SK-N-SH (cell line): Measurements from ENCODE around the gene LGR6.

Source experiments
- ELF1 ChIP-seq: IDR thresholded peaks from 2 replicates; pipeline ENCODE4 v1.4.0; 2012
- EP300 ChIP-seq, 2 experiments: IDR thresholded peaks; 2 replicates each; pipeline versions ENCODE4 v1.4.0 to v1.6.1; 2012; ENCODE audit warnings: borderline replicate concordance in 1 of 2, low read depth in 1 of 2, low read length in 1 of 2
- FOXM1 ChIP-seq: IDR thresholded peaks from 2 replicates; pipeline ENCODE4 v1.4.0; 2012; ENCODE audit warnings: low read depth, mild to moderate bottlenecking
- GABPA ChIP-seq: IDR thresholded peaks from 2 replicates; pipeline ENCODE4 v1.4.0; 2012; ENCODE audit warnings: low read depth, mild to moderate bottlenecking
- NRF1 ChIP-seq: IDR thresholded peaks from 2 replicates; pipeline ENCODE4 v1.6.1; 2012; ENCODE audit warnings: low read depth, mild to moderate bottlenecking, low read length
- POLR2AphosphoS5 ChIP-seq: IDR thresholded peaks from 2 replicates; pipeline ENCODE4 v1.6.1; 2012; ENCODE audit warnings: low read depth, low read length
- RXRA ChIP-seq: IDR thresholded peaks from 2 replicates; pipeline ENCODE4 v1.4.0; 2012; ENCODE audit warnings: low read depth, mild to moderate bottlenecking, borderline replicate concordance
- TAF1 ChIP-seq: IDR thresholded peaks from 2 replicates; pipeline ENCODE4 v1.6.1; 2012; ENCODE audit warnings: low read depth, mild to moderate bottlenecking, low read length, moderate library complexity, borderline replicate concordance
- TCF12 ChIP-seq: IDR thresholded peaks from 2 replicates; pipeline ENCODE4 v1.4.0; 2012
- YY1 ChIP-seq: IDR thresholded peaks from 2 replicates; pipeline ENCODE4 v1.4.0; 2012; ENCODE audit warnings: low read depth, mild to moderate bottlenecking
- TF ChIP-seq, protein P1 (sequence below): fragments of 200-600 bp; sonication (generic); IDR thresholded peaks from 2 replicates; pipeline ENCODE4 v1.6.1; 2017; ENCODE audit warnings: antibody characterized with exemption, mild to moderate bottlenecking, moderate library complexity
- TF ChIP-seq, protein P2 (sequence below): IDR thresholded peaks from 2 replicates; pipeline ENCODE4; 2012
- TF ChIP-seq, protein P3 (sequence below): IDR thresholded peaks from 2 replicates; pipeline ENCODE4 v1.4.0; 2012; ENCODE audit warnings: low read depth, borderline replicate concordance
- TF ChIP-seq, protein P4 (sequence below): IDR thresholded peaks from 2 replicates; pipeline ENCODE4 v1.6.1; 2012; ENCODE audit warnings: mild to moderate bottlenecking, low read depth, low read length, moderate library complexity

DNA sequence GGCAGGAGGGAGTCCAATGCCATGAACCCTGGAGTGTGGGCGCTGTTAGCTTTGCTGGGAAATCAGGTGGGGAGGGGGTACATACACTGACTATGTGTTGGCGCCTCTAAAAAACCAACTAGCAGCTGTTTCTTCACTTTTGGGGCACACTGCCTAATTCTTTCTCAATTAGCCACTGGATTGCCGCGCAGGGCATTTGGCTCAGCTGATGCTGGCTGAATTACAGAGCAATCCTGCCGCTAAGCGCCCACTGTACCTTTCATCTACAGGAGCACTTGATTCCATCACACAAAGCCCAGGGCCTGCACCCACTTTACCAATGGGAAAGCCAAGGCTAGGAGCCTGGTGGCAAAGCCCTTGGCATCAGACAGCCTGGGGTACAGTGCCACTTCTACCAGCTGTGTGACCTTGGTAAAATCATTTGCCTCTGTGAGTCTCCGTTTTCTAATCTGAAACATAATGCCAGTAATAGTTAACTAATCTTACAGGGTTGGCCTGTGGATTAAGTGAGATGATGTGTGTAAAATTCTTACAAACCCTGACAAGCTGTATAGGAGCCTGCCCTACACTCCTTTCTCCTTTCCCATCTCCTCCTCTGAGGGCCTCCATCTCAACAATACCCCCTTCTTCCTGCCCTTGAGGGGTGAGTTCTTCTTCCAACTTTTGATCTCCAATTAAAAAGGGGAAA lies 89.1 kb downstream of the LGR6 start:
- TF ChIP-seq YY1 (no peak), RXRA (no peak), FOXM1 (no peak), EP300 (IDR thresholded peaks at IDR 0.05; ENCODE audit: borderline replicate concordance in 1 of 2, low read depth in 1 of 2, low read length in 1 of 2) (no peak), TCF12 (no peak), POLR2AphosphoS5 (no peak), ELF1 (no peak), TAF1 (no peak), GABPA (no peak), NRF1 (no peak)
- TF ChIP-seq, protein P1, sequence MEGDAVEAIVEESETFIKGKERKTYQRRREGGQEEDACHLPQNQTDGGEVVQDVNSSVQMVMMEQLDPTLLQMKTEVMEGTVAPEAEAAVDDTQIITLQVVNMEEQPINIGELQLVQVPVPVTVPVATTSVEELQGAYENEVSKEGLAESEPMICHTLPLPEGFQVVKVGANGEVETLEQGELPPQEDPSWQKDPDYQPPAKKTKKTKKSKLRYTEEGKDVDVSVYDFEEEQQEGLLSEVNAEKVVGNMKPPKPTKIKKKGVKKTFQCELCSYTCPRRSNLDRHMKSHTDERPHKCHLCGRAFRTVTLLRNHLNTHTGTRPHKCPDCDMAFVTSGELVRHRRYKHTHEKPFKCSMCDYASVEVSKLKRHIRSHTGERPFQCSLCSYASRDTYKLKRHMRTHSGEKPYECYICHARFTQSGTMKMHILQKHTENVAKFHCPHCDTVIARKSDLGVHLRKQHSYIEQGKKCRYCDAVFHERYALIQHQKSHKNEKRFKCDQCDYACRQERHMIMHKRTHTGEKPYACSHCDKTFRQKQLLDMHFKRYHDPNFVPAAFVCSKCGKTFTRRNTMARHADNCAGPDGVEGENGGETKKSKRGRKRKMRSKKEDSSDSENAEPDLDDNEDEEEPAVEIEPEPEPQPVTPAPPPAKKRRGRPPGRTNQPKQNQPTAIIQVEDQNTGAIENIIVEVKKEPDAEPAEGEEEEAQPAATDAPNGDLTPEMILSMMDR: no peak
- TF ChIP-seq, protein P2, sequence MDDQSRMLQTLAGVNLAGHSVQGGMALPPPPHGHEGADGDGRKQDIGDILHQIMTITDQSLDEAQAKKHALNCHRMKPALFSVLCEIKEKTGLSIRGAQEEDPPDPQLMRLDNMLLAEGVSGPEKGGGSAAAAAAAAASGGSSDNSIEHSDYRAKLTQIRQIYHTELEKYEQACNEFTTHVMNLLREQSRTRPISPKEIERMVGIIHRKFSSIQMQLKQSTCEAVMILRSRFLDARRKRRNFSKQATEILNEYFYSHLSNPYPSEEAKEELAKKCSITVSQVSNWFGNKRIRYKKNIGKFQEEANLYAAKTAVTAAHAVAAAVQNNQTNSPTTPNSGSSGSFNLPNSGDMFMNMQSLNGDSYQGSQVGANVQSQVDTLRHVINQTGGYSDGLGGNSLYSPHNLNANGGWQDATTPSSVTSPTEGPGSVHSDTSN: no peak
- TF ChIP-seq, protein P3, sequence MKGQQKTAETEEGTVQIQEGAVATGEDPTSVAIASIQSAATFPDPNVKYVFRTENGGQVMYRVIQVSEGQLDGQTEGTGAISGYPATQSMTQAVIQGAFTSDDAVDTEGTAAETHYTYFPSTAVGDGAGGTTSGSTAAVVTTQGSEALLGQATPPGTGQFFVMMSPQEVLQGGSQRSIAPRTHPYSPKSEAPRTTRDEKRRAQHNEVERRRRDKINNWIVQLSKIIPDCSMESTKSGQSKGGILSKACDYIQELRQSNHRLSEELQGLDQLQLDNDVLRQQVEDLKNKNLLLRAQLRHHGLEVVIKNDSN: no peak
- TF ChIP-seq, protein P4, sequence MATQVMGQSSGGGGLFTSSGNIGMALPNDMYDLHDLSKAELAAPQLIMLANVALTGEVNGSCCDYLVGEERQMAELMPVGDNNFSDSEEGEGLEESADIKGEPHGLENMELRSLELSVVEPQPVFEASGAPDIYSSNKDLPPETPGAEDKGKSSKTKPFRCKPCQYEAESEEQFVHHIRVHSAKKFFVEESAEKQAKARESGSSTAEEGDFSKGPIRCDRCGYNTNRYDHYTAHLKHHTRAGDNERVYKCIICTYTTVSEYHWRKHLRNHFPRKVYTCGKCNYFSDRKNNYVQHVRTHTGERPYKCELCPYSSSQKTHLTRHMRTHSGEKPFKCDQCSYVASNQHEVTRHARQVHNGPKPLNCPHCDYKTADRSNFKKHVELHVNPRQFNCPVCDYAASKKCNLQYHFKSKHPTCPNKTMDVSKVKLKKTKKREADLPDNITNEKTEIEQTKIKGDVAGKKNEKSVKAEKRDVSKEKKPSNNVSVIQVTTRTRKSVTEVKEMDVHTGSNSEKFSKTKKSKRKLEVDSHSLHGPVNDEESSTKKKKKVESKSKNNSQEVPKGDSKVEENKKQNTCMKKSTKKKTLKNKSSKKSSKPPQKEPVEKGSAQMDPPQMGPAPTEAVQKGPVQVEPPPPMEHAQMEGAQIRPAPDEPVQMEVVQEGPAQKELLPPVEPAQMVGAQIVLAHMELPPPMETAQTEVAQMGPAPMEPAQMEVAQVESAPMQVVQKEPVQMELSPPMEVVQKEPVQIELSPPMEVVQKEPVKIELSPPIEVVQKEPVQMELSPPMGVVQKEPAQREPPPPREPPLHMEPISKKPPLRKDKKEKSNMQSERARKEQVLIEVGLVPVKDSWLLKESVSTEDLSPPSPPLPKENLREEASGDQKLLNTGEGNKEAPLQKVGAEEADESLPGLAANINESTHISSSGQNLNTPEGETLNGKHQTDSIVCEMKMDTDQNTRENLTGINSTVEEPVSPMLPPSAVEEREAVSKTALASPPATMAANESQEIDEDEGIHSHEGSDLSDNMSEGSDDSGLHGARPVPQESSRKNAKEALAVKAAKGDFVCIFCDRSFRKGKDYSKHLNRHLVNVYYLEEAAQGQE: no peak
